Activated T-helper 1 cell treated with anti-CD3 and anti-CD28 coated beads, Interleukin-12 subunit alpha, Interleukin-12 subunit beta, Interleukin-2, Interleukin-4 antibody, amounts not matched to agents 30 ng/mL and 10 ng/mL and 1 ng/mL, durations not matched to agents 14 hours and 24 hours and 36 hours (primary cell): ENCODE data around the gene ZSWIM7. TPM values are rescaled to one million over a fixed set of nuclear protein-coding genes. Genes with fewer than 3 reads are reported as not detected.
"Not testable (repeated sequence)": the region's sequence is repeated elsewhere in the genome, so short reads cannot be mapped to it uniquely, and the experiment has no call there.

ENCODE experiments used
- DNase-seq: peaks from one replicate; pipeline ENCODE4 v3.0.0; 2021; ENCODE audit warnings: low spot score
- H3K27ac Mint-ChIP-seq: one replicate; pipeline ENCODE4 v1.8.0; 2021; ENCODE audit warnings: mild to moderate bottlenecking, mixed read lengths
- H3K27me3 Mint-ChIP-seq: one replicate; pipeline ENCODE4 v1.8.0; 2022; ENCODE audit warnings: mild to moderate bottlenecking, moderate library complexity, mixed read lengths; ENCODE audit not compliant: insufficient read depth
- H3K36me3 Mint-ChIP-seq: one replicate; pipeline ENCODE4 v1.8.0; 2021; ENCODE audit warnings: low read depth, mixed read lengths
- H3K4me1 Mint-ChIP-seq: one replicate; pipeline ENCODE4 v1.8.0; 2021; ENCODE audit warnings: low read depth, mixed read lengths
- H3K4me3 Mint-ChIP-seq: one replicate; pipeline ENCODE4 v1.8.0; 2021; ENCODE audit warnings: mild to moderate bottlenecking, moderate library complexity, mixed read lengths
- H3K9me3 Mint-ChIP-seq: one replicate; pipeline ENCODE4 v1.8.0; 2021; ENCODE audit warnings: mixed read lengths
- intact Hi-C: fragments of 100-400 bp; cut with micrococcal nuclease; formaldehyde crosslinking; loops from one replicate; pipeline ENCODE4 v1.15.1; 2024
- total RNA-seq: library from RNA; stranded (reverse); gene quantifications from 2 replicates; pipeline ENCODE4 v1.2.3, GENCODE V29; 2022

ZSWIM7 gene
- total RNA-seq, 1 donor from 2014 or later, result 9.5 TPM

- H3K4me3 Mint-ChIP-seq, result no peak overlapping the region
- DNase-seq, result no peak
Observed at GRCh38 chr17:15981208-15981607, 18.3 kb downstream of the ZSWIM7 start.

GRCh38 chr17:15979013-15979412, 20.5 kb downstream of the ZSWIM7 start:
- intact Hi-C loops, H3K4me3 Mint-ChIP-seq, H3K27me3 Mint-ChIP-seq, H3K27ac Mint-ChIP-seq, H3K9me3 Mint-ChIP-seq, DNase-seq: not testable (repeated sequence)
- Mint-ChIP-seq H3K4me1 (peaks cover 15% of the 10 kb centered on the region), H3K36me3 (peaks cover 18% of the 10 kb centered on the region)

More at GRCh38 chr17:15981208-15981607, 18.3 kb downstream of the ZSWIM7 start:
- Mint-ChIP-seq H3K36me3 (peaks cover 18% of the 10 kb centered on the region), H3K9me3 (no peaks in the 10 kb centered on the region), H3K27me3 (no peaks in the 10 kb centered on the region), H3K27ac (no peak overlapping the region), H3K4me1 (peaks cover 15% of the 10 kb centered on the region)
- intact Hi-C loops, result loop anchor here (1.0 kb wide), 2 partner anchors 22 to 47 kb away; no protein-coding TSS in a partner anchor

- DNase-seq, result no peak
- peaks cover 15% of the 10 kb centered on the region for H3K4me1 Mint-ChIP-seq
- no peaks in the 10 kb centered on the region for H3K9me3 Mint-ChIP-seq
- intact Hi-C loops, result no loop called here
- peaks cover 18% of the 10 kb centered on the region for H3K36me3 Mint-ChIP-seq
- H3K4me3 Mint-ChIP-seq, result no peak overlapping the region
- no peaks in the 10 kb centered on the region for H3K27me3 Mint-ChIP-seq
- no peak overlapping the region for H3K27ac Mint-ChIP-seq
Observed at GRCh38 chr17:15978606-15979005, 20.9 kb downstream of the ZSWIM7 start.

GRCh38 chr17:15977894-15978293, 21.6 kb downstream of the ZSWIM7 start:
- H3K9me3 Mint-ChIP-seq, result no peaks in the 10 kb centered on the region
- no peaks in the 10 kb centered on the region for H3K27me3 Mint-ChIP-seq
- no peak overlapping the region for H3K27ac Mint-ChIP-seq
- intact Hi-C loops, result no loop called here
- H3K4me1 Mint-ChIP-seq, result peaks cover 15% of the 10 kb centered on the region
- peaks cover 18% of the 10 kb centered on the region for H3K36me3 Mint-ChIP-seq
- no peak overlapping the region for H3K4me3 Mint-ChIP-seq
- DNase-seq, result no peak

GRCh38 chr17:15973834-15974233, 25.7 kb downstream of the ZSWIM7 start:
- no peak overlapping the region for H3K4me3 Mint-ChIP-seq
- no peaks in the 10 kb centered on the region for H3K4me1 Mint-ChIP-seq
- DNase-seq, result no peak
- no peaks in the 10 kb centered on the region for H3K9me3 Mint-ChIP-seq
- peaks cover 6% of the 10 kb centered on the region for H3K36me3 Mint-ChIP-seq
- H3K27ac Mint-ChIP-seq, result no peak overlapping the region
- intact Hi-C loops, result no loop called here
- peaks cover 10% of the 10 kb centered on the region for H3K27me3 Mint-ChIP-seq

GRCh38 chr17:15973016-15973415, 26.5 kb downstream of the ZSWIM7 start:
- no peak overlapping the region for H3K27ac Mint-ChIP-seq
- peaks cover 5% of the 10 kb centered on the region for H3K36me3 Mint-ChIP-seq
- peaks cover 11% of the 10 kb centered on the region for H3K27me3 Mint-ChIP-seq
- H3K9me3 Mint-ChIP-seq, result no peaks in the 10 kb centered on the region
- intact Hi-C loops, result no loop called here
- DNase-seq, result no peak
- no peaks in the 10 kb centered on the region for H3K4me1 Mint-ChIP-seq
- H3K4me3 Mint-ChIP-seq, result no peak overlapping the region

- Mint-ChIP-seq H3K27ac (no peak overlapping the region), H3K36me3 (peaks cover 2% of the 10 kb centered on the region), H3K9me3 (no peaks in the 10 kb centered on the region), H3K27me3 (peaks cover 15% of the 10 kb centered on the region), H3K4me3 (no peak overlapping the region), H3K4me1 (no peaks in the 10 kb centered on the region)
- DNase-seq, result no peak
- intact Hi-C loops, result no loop called here
Observed at GRCh38 chr17:15972497-15972951, 27.0 kb downstream of the ZSWIM7 start.

- no peak for DNase-seq
- Mint-ChIP-seq H3K4me3 (no peak overlapping the region), H3K36me3 (peaks cover 1% of the 10 kb centered on the region), H3K27me3 (peaks cover 15% of the 10 kb centered on the region), H3K9me3 (no peaks in the 10 kb centered on the region), H3K27ac (no peak overlapping the region), H3K4me1 (no peaks in the 10 kb centered on the region)
- intact Hi-C loops, result no loop called here
Observed at GRCh38 chr17:15971882-15972281, 27.6 kb downstream of the ZSWIM7 start.

GRCh38 chr17:15971098-15971678, 28.3 kb downstream of the ZSWIM7 start:
- intact Hi-C loops, result no loop called here
- DNase-seq, result no peak
- H3K4me1 Mint-ChIP-seq, result no peaks in the 10 kb centered on the region
- H3K27ac Mint-ChIP-seq, result no peak overlapping the region
- H3K4me3 Mint-ChIP-seq, result no peak overlapping the region
- H3K27me3 Mint-ChIP-seq, result peaks cover 15% of the 10 kb centered on the region
- no peaks in the 10 kb centered on the region for H3K36me3 Mint-ChIP-seq
- no peaks in the 10 kb centered on the region for H3K9me3 Mint-ChIP-seq

- Mint-ChIP-seq H3K36me3 (no peaks in the 10 kb centered on the region), H3K27ac (no peak overlapping the region), H3K27me3 (peaks cover 19% of the 10 kb centered on the region), H3K4me1 (no peaks in the 10 kb centered on the region), H3K9me3 (no peaks in the 10 kb centered on the region), H3K4me3 (no peak overlapping the region)
- DNase-seq, result no peak
- intact Hi-C loops, result no loop called here
Observed at GRCh38 chr17:15970500-15970899, 29.0 kb downstream of the ZSWIM7 start.

- Mint-ChIP-seq H3K9me3 (no peaks in the 10 kb centered on the region), H3K4me3 (no peak overlapping the region), H3K4me1 (no peaks in the 10 kb centered on the region), H3K27me3 (peaks cover 26% of the 10 kb centered on the region), H3K27ac (no peak overlapping the region), H3K36me3 (no peaks in the 10 kb centered on the region)
- no peak for DNase-seq
- intact Hi-C loops, result no loop called here
Observed at GRCh38 chr17:15969463-15969862, 30.0 kb downstream of the ZSWIM7 start.

GRCh38 chr17:15967706-15968399, 31.7 kb downstream of the ZSWIM7 start:
- no peak overlapping the region for H3K27ac Mint-ChIP-seq
- no peaks in the 10 kb centered on the region for H3K4me1 Mint-ChIP-seq
- peaks cover 38% of the 10 kb centered on the region for H3K27me3 Mint-ChIP-seq
- H3K9me3 Mint-ChIP-seq, result no peaks in the 10 kb centered on the region
- DNase-seq, result no peak
- no peaks in the 10 kb centered on the region for H3K36me3 Mint-ChIP-seq
- H3K4me3 Mint-ChIP-seq, result no peak overlapping the region
- intact Hi-C loops, result no loop called here

GRCh38 chr17:15966879-15967248, 32.6 kb downstream of the ZSWIM7 start:
- Mint-ChIP-seq H3K9me3 (no peaks in the 10 kb centered on the region), H3K36me3 (no peaks in the 10 kb centered on the region), H3K27me3 (peaks cover 42% of the 10 kb centered on the region), H3K27ac (no peak overlapping the region), H3K4me3 (no peak overlapping the region), H3K4me1 (no peaks in the 10 kb centered on the region)
- no peak for DNase-seq
- intact Hi-C loops, result no loop called here
